Kidney (tissue), 14 donors: Measurements from ENCODE around the gene TTLL11. TPM values are rescaled to one million over a fixed set of nuclear protein-coding genes. Genes with fewer than 3 reads are reported as not detected.
"Not testable (repeated sequence)": the region's sequence is repeated elsewhere in the genome, so short reads cannot be mapped to it uniquely, and the experiment has no call there.

Experiments used
- DNase-seq, 5 donors: peaks; one replicate each; pipeline ENCODE4 v3.0.0-alpha.2; 2013 to 2020
- FAIRE-seq: peaks from 2 replicates; lab custom pipeline; 2012; peaks lifted over from hg19 to GRCh38; lab: Jason Lieb, UNC
- H3K27ac ChIP-seq, 2 donors: one replicate each; pipeline ENCODE4 v1.7.0; 2013; ENCODE audit warnings: low read depth in 2 of 2, low read length in 2 of 2, inconsistent platforms in 1 of 2
- H3K27me3 ChIP-seq: one replicate; pipeline ENCODE4 v1.7.1; 2013; ENCODE audit warnings: low read length, inconsistent platforms; ENCODE audit not compliant: control insufficient read depth, insufficient read depth
- H3K36me3 ChIP-seq, 3 donors: one replicate each; pipeline versions ENCODE4 v1.7.0 to v1.7.1; 2013; ENCODE audit warnings: low read length in 3 of 3, control low read depth in 1 of 3, inconsistent platforms in 1 of 3; ENCODE audit not compliant: insufficient read depth in 3 of 3, control insufficient read depth in 2 of 3
- H3K4me1 ChIP-seq, 3 donors: one replicate each; pipeline versions ENCODE4 v1.7.0 to v1.7.1; 2013; ENCODE audit warnings: low read length in 3 of 3, inconsistent platforms in 1 of 3, low read depth in 1 of 3; ENCODE audit not compliant: control insufficient read depth in 2 of 3, insufficient read depth in 2 of 3
- H3K4me3 ChIP-seq, 3 donors: one replicate each; pipeline versions ENCODE4 v1.7.0 to v1.8.1; 2013; ENCODE audit warnings: low read length in 3 of 3, control low read depth in 1 of 3, inconsistent platforms in 1 of 3
- H3K9ac ChIP-seq, 3 donors: one replicate each; pipeline versions ENCODE4 v1.7.0 to v1.7.1; 2013; ENCODE audit warnings: low read length in 3 of 3, control low read depth in 1 of 3, inconsistent platforms in 1 of 3
- H3K9me3 ChIP-seq, 3 donors: one replicate each; pipeline versions ENCODE4 v1.7.0 to v1.7.1; 2013; ENCODE audit warnings: low read length in 3 of 3, control low read depth in 1 of 3, inconsistent platforms in 1 of 3; ENCODE audit not compliant: control insufficient read depth in 2 of 3, insufficient read depth in 1 of 3
- intact Hi-C: fragments of 100-400 bp; cut with DNase I; formaldehyde crosslinking; loops from one replicate; pipeline ENCODE4 v1.11.1; 2022
- polyA plus RNA-seq: library from polyadenylated mRNA; stranded (reverse); fragments of 350-450 nt; fragmentation: Illumina TruSeq; extraction: RNeasy Lipid Tissue Mini Kit (QIAGEN cat#74804); gene quantifications from one replicate; pipeline ENCODE4 v1.2.3, GENCODE V29; 2014; ENCODE audit warnings: low read depth, low replicate concordance; ENCODE audit not compliant: insufficient read depth
- total RNA-seq: library from RNA; stranded (reverse); fragmentation: NEBNext Ultra II Directional; extraction: Animal tissue kit (Norgen Biotek cat#: 25700); gene quantifications from one replicate; pipeline ENCODE4 v1.2.1, GENCODE V29; 2021
- TF ChIP-seq, protein P1 (sequence below): IDR thresholded peaks from 3 replicates; pipeline ENCODE4 v1.5.1; 2012; ENCODE audit warnings: mild to moderate bottlenecking, moderate library complexity, borderline replicate concordance; ENCODE audit not compliant: insufficient read depth; ENCODE audit errors: extremely low read depth
- donor health status: control.
- donor health status: control.
- donor health status: control.
- donor health status: control.
- donor health status: control.
- donor health status: DM: yes; HTN: yes; CAD: no.
- donor health status: Normal renal cell carcinoma (clear cell type).

The TTLL11 gene
- total and polyA plus RNA-seq, 2 donors from 2014 or later: 2.3 to 10.0 TPM

DNA sequence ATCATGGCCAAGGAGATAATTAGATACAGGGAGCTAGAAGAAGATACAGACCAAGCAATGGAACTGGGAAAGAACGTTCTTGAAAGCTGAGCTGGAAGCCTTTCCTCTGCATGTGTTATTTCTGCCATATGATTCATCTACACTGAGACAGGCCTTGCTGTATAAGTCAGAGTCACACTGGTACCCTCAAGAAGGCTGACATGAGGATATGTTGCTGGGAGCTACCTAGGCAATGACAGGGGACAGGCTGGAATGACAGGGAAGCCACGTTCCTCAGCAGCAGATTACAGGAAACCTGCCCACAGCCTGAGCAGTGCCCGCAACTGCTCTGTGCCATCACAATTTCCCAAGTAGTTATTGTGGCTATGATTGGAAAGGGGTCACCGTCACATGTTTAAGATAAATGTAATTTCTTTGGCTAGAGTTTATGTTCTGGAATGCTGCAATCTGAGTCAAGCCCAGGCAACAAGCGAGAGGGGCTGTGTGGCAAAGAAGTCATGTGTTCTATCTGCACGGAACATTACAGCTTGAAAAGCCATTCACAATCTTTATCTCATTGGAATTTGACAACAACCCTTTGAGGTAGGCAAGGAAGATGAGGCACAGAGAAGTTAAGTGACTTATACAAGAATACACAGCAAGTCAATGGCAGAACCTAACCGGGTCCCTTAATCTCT lies 108.2 kb downstream of the TTLL11 start:
- intact Hi-C loops: loop anchor here (10.0 kb wide), 1 partner anchor 300 kb away; no protein-coding TSS in a partner anchor
- no peak for FAIRE-seq
- Histone ChIP-seq H3K9me3 (no peaks in the 10 kb centered on the region), H3K36me3 (no peaks in the 10 kb centered on the region), H3K9ac (no peak overlapping the region), H3K27ac (peak overlapping the region; percentile 43 to 66), H3K4me1 (peaks cover 0 to 31% (median 25%) of the 10 kb centered on the region in 3 donors), H3K27me3 (no peaks in the 10 kb centered on the region), H3K4me3 (no peak overlapping the region)
- no peak for DNase-seq
- TF ChIP-seq, protein P1, sequence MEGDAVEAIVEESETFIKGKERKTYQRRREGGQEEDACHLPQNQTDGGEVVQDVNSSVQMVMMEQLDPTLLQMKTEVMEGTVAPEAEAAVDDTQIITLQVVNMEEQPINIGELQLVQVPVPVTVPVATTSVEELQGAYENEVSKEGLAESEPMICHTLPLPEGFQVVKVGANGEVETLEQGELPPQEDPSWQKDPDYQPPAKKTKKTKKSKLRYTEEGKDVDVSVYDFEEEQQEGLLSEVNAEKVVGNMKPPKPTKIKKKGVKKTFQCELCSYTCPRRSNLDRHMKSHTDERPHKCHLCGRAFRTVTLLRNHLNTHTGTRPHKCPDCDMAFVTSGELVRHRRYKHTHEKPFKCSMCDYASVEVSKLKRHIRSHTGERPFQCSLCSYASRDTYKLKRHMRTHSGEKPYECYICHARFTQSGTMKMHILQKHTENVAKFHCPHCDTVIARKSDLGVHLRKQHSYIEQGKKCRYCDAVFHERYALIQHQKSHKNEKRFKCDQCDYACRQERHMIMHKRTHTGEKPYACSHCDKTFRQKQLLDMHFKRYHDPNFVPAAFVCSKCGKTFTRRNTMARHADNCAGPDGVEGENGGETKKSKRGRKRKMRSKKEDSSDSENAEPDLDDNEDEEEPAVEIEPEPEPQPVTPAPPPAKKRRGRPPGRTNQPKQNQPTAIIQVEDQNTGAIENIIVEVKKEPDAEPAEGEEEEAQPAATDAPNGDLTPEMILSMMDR: no peak

DNA sequence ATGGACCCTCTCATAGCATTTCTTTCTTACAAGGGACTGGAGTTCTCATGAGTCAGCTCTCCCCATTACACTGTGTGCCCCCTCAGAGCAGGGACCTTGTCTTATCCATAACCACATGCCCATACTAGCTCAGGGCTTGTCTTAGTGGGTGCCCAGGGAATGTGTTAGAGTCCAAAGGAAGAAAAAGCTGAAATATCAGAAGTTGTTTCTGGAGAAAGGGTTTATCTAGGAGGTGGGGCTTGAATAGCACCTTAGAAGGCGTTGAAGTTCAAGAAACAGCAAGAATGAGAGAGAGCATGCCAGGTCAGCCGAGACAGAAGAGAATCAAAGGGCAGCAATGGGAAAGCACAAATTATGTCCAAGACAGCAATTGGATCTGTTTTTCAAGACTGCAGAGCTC lies 109.4 kb downstream of the TTLL11 start:
- no peak overlapping the region for H3K4me3 ChIP-seq
- peak overlapping the region; percentile 63 to 66 for H3K27ac ChIP-seq
- no peak overlapping the region for H3K9ac ChIP-seq
- peaks cover 0 to 26% (median 22%) of the 10 kb centered on the region in 3 donors for H3K4me1 ChIP-seq
- intact Hi-C loops: loop anchor here (10.0 kb wide), 1 partner anchor 299 kb away; no protein-coding TSS in a partner anchor
- no peak for FAIRE-seq
- no peaks in the 10 kb centered on the region for H3K27me3 ChIP-seq
- DNase-seq: peak in 2 of 5 donors; percentile 37 to 55
- no peaks in the 10 kb centered on the region for H3K36me3 ChIP-seq
- H3K9me3 ChIP-seq: no peaks in the 10 kb centered on the region
- TF ChIP-seq, protein P1: no peak

DNA sequence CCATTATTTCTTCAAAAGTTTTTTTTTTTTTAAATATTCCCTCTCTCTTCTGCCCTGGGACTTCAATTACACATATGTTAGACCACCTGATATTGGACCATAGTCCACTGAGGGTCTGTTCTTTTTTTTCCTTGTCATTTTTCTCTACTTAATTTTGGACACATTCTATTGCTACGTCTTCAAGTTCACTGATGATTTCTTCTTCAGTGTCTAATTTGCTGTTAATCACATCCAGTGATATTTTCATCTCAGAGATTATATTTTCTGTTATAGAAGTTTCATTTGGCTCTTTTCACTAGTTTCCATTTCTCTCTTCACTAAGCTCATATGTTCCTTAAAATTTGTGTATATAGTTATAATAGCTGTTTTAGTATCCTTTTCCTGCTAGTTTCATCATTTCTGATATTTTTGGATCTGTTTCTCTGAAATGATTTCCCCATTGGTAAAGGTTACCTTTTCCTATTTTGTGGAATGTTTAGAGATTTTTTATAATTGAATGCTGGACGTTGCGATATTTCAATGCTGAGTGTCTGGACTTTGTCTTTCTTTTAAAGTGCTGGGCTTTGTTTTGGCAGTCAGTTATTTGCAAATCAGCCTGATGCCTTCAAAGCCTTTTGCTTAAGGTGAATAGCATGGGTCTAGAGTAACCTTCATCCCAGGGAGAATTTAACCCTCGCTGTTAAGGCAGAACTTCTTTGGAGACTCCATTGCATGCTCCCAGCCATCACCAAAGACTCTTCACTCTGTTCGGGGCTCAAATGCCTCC lies 111.8 kb downstream of the TTLL11 start:
- Histone ChIP-seq H3K4me1 (peaks cover 0 to 19% (median 8%) of the 10 kb centered on the region in 3 donors), H3K27me3 (no peaks in the 10 kb centered on the region), H3K4me3 (no peak overlapping the region), H3K36me3 (no peaks in the 10 kb centered on the region), H3K27ac (no peak overlapping the region), H3K9me3 (no peaks in the 10 kb centered on the region), H3K9ac (no peak overlapping the region)
- TF ChIP-seq, protein P1: no peak
- FAIRE-seq (no peak), DNase-seq (no peak)
- intact Hi-C loops: loop anchor here (10.0 kb wide), 1 partner anchor 296 kb away; no protein-coding TSS in a partner anchor

DNA sequence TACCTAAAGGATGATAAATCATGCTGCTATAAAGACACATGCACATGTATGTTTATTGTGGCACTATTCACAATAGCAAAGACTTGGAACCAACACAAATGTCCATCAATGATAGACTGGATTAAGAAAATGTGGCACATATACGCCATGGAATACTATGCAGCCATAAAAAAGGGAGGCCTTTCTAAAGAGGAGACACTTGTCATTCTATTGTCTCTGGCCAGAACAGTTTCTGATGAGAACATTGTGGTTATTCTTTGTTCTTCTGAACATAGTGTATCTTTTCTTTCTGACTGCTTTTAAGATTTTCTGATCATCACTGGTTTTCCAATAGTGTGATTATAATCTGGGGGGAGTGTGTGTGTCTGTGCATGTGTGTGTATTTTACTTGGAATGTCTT lies 112.4 kb downstream of the TTLL11 start:
- H3K36me3 ChIP-seq, H3K27ac ChIP-seq, H3K9me3 ChIP-seq, DNase-seq, FAIRE-seq, H3K4me3 ChIP-seq, H3K27me3 ChIP-seq, H3K9ac ChIP-seq: not testable (repeated sequence)
- intact Hi-C loops: loop anchor here (10.0 kb wide), 1 partner anchor 296 kb away; no protein-coding TSS in a partner anchor
- H3K4me1 ChIP-seq: peaks cover 0 to 25% (median 10%) of the 10 kb centered on the region in 3 donors
